Measurements from ENCODE around the gene OR5B17. TPM values are rescaled to one million over a fixed set of nuclear protein-coding genes. Genes with fewer than 3 reads are reported as not detected.

Gene OR5B17
- total RNA-seq, 2 donors from 2014 or later, result not detected

DNA sequence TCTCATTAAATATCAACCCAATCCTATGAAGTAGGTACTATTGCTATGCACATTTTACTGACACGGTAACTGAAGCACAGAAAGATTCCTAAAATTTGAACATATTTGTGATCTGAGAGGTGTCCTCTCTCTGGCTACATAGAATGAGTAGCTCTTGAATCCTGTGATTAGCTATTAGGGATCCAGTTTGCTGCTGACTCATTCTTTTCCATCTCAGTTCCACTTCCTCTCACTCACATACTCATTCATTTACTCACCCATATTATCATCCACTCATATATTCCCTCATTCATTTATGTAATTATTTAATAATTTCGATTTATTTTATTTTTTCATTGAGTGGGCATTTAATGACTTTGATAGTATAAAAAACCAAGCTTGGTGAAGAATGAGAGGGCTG, 42.7 kb downstream of the OR5B17 start:
- TF ChIP-seq, protein P1, sequence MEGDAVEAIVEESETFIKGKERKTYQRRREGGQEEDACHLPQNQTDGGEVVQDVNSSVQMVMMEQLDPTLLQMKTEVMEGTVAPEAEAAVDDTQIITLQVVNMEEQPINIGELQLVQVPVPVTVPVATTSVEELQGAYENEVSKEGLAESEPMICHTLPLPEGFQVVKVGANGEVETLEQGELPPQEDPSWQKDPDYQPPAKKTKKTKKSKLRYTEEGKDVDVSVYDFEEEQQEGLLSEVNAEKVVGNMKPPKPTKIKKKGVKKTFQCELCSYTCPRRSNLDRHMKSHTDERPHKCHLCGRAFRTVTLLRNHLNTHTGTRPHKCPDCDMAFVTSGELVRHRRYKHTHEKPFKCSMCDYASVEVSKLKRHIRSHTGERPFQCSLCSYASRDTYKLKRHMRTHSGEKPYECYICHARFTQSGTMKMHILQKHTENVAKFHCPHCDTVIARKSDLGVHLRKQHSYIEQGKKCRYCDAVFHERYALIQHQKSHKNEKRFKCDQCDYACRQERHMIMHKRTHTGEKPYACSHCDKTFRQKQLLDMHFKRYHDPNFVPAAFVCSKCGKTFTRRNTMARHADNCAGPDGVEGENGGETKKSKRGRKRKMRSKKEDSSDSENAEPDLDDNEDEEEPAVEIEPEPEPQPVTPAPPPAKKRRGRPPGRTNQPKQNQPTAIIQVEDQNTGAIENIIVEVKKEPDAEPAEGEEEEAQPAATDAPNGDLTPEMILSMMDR (conservative IDR thresholded peaks at IDR 0.05), result no peak
- H3K9ac ChIP-seq (ENCODE audit: extremely low read depth, low read length, poor library complexity, severe bottlenecking), result no peak overlapping the region
- Mint-ChIP-seq H3K36me3 (ENCODE audit: low read depth) (no peaks in the 10 kb centered on the region), H3K4me1 (no peaks in the 10 kb centered on the region), H3K27ac (no peak overlapping the region), H3K4me3 (no peak overlapping the region), H3K27me3 (ENCODE audit: insufficient read depth) (peaks cover 3% of the 10 kb centered on the region), H3K9me3 (peaks cover 20% of the 10 kb centered on the region)
- H3K27ac ChIP-seq (ENCODE audit: low read depth, low read length), result no peak overlapping the region
- 91 to 100% methylated on average over 1 of the region's 2 CpGs for WGBS, 2 experiments (ENCODE audit: insufficient coverage in 1 of 2, insufficient read length in 1 of 2)
- no peaks in the 10 kb centered on the region for H3K36me3 ChIP-seq (ENCODE audit: control insufficient read depth, insufficient read depth, low read length)
- H3K4me3 ChIP-seq (ENCODE audit: low read length), result no peak overlapping the region
- peaks cover 4% of the 10 kb centered on the region for H3K9me3 ChIP-seq (ENCODE audit: control insufficient read depth, low read length)
- H3K4me1 ChIP-seq (ENCODE audit: control insufficient read depth, insufficient read depth, low read length), result no peaks in the 10 kb centered on the region
- no peaks in the 10 kb centered on the region for H3K27me3 ChIP-seq (ENCODE audit: control insufficient read depth, insufficient read depth, low read length, poor library complexity, severe bottlenecking)
- DNase-seq, result no peak

Other genes starting within 250 kb of the OR5B17 start
- not detected for gene OR9I1, start 233.5 kb downstream of the OR5B17 start, total RNA-seq
- gene OR9Q2, start 170.0 kb downstream of the OR5B17 start, total RNA-seq, result not detected
- not detected for gene OR1S2, start 154.9 kb downstream of the OR5B17 start, total RNA-seq
- gene OR1S1, start 146.3 kb downstream of the OR5B17 start, total RNA-seq, result not detected
- gene OR10Q1, start 130.2 kb downstream of the OR5B17 start, total RNA-seq, result not detected
- gene OR10W1, start 90.8 kb downstream of the OR5B17 start, total RNA-seq, result not detected
- gene OR5B3, start 47.8 kb upstream of the OR5B17 start, total RNA-seq, result not detected
- gene OR5B2, start 69.1 kb upstream of the OR5B17 start, total RNA-seq, result not detected
- not detected for gene OR5B12, start 83.2 kb upstream of the OR5B17 start, total RNA-seq
- not detected for gene OR5B21, start 149.0 kb upstream of the OR5B17 start, total RNA-seq
- 1 to 10 TPM; 1.9 to 2.7 TPM for gene LPXN, start 216.8 kb upstream of the OR5B17 start, total RNA-seq
- gene ZFP91, start 220.0 kb upstream of the OR5B17 start, total RNA-seq, result 10 to 100 TPM; 28.0 to 31.0 TPM